ENCODE data around the gene GORASP1. TPM values are rescaled to one million over a fixed set of nuclear protein-coding genes. Genes with fewer than 3 reads are reported as not detected.

GORASP1 gene
- total and polyA plus RNA-seq, 2 of the 13 experiments (the other 11 are each of a cell fraction or from before 2014, with no cell fraction given) = 36.4 to 39.8 TPM

GRCh38 chr3:39052583-39052982, 54.8 kb downstream of the GORASP1 start (continued):
- TF ChIP-seq ATF6 (CRISPR knock-in tag; conservative IDR thresholded peaks at IDR 0.05) (no peak), ZNF746 (CRISPR knock-in tag; IDR thresholded peaks at IDR 0.05) (no peak), IRX3 (CRISPR knock-in tag; IDR thresholded peaks at IDR 0.05; ENCODE audit: borderline replicate concordance, low read depth) (no peak), ZNF776 (CRISPR knock-in tag; IDR thresholded peaks at IDR 0.05) (no peak)

DNA sequence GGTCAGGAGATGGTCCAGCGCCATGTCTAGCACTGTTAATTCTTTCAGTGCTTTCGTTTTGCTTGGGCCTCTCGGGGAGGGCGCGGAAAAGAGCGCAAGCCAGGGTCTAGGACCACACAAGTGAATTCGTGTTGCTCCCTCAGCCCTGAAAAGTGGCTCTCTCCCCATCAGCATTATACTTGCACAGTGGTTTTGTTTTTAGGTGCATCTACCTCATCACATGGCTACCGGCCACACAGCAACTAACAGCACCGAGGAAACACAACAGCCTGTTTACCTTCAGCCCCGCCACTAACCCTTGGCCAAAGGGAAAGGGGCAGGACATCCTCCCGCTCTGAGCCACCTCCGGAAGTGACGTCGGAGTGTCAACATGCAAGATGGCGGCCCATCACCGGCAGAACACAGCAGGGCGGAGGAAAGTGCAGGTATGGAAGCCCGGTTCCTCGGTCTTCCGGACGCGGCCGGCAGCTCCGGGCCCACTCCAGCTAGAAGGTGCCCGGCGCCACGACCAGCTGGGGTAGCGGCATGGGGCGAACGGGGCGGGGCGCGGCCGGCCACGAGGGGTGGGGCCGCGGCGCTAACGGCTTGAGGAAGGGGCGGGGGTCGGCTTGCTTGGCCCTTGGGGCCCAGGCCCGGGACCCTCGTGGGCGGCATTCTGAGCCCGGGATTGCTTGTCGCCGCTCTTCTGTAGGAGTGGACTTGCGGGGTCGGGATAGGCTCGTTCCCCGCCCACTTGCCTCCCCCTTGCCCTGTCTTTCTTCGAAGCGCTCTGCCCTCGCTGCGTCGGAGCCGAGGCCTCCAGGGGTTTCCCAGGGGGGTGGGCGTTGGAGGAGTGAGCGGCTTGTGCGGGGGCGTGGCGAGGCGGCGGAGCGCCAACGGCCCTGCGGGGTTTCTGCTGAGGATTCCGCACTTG, 55.5 kb downstream of the GORASP1 start, which contains the start of the genes SCN11A and WDR48:
Gene SCN11A (minus strand): TSS at position 296 of the 913 bp plus-strand sequence. CDS start 101,582 bp downstream, outside the sequence.
Gene WDR48 (plus strand): TSS at position 368 of the 913 bp plus-strand sequence. CDS start 10 bp downstream, at position 378.
- FAIRE-seq = peak; percentile 77
- CTCF ChIA-PET (ENCODE audit: low intra/inter-chr PET ratio, low total read pairs) = no interaction called here
- Histone ChIP-seq H3K79me2 (ENCODE audit: insufficient read depth, low read length) (peaks cover 45% of the 10 kb centered on the region), H3K4me1 (ENCODE audit: insufficient read depth, low read length) (peaks cover 26% of the 10 kb centered on the region), H3K4me2 (ENCODE audit: low read depth, low read length) (peak within 1 kb of the TSS; percentile 82), H2AFZ (ENCODE audit: low read length) (peak within 1 kb of the TSS; percentile 78), H3K4me3 (replicated peaks in 1 of 3; ENCODE audit: insufficient read depth in 1 of 3, low read depth in 2 of 3, low read length in 3 of 3) (peak within 1 kb of the TSS; percentile 74 to 95 (median 86)), H3K9ac (ENCODE audit: insufficient read depth, low read depth, low read length) (peak within 1 kb of the TSS; percentile 86), H3K27me3 (ENCODE audit: control insufficient read depth in 1 of 2, insufficient read depth in 2 of 2, low read length in 2 of 2) (no peaks in the 10 kb centered on the region; a peak in 2 of 5 replicates), H4K20me1 (ENCODE audit: insufficient read depth, low read length) (no peaks in the 10 kb centered on the region), H3K36me3 (replicated peaks in 1 of 2; ENCODE audit: control insufficient read depth in 1 of 2, insufficient read depth in 2 of 2, low read length in 2 of 2) (no peaks in the 10 kb centered on the region), H3K9me3 (ENCODE audit: low read length) (no peaks in the 10 kb centered on the region), H3K27ac (ENCODE audit: extremely low read length, insufficient read depth, low read length) (peak within 1 kb of the TSS; percentile 84)
- WGBS (ENCODE audit: low lambda C conversion rate) = 2% methylated on average over 16 of the region's 68 CpGs
- peak; percentile 98 for ATAC-seq
- BruUV-seq (replicated peaks) = no TSS peak
- in situ Hi-C loops (cut with HindIII; ENCODE audit: extremely low pct_ligation_motif_present, low pct_unique_long_range_greater_than_20kb) (no loop called here), intact Hi-C loops (cut with micrococcal nuclease; ENCODE audit: unreplicated experiment) (no loop called here)
- DNase-seq (ENCODE audit: low spot score) = peak; percentile 92
- POLR2A ChIA-PET = no interaction called here
- TF ChIP-seq PAF1 (CRISPR knock-in tag; IDR thresholded peaks at IDR 0.05) (no peak), SALL2 (CRISPR knock-in tag; IDR thresholded peaks at IDR 0.05) (peak; percentile 92), SIX4 (CRISPR knock-in tag; IDR thresholded peaks at IDR 0.05) (no peak), SKIL (CRISPR knock-in tag; IDR thresholded peaks at IDR 0.05; ENCODE audit: borderline replicate concordance) (peak; percentile 69; the same call in 1 of the 2 replicates), ELF1 (CRISPR knock-in tag; IDR thresholded peaks at IDR 0.05) (peak; percentile 74), ZNF570 (CRISPR knock-in tag; IDR thresholded peaks at IDR 0.05; ENCODE audit: borderline replicate concordance) (no peak), MIXL1 (CRISPR knock-in tag; IDR thresholded peaks at IDR 0.05) (no peak; the same call in 1 of the 2 replicates), IKZF4 (CRISPR knock-in tag; IDR thresholded peaks at IDR 0.05; ENCODE audit: borderline replicate concordance, low read depth, not compliant biosample characterization) (peak; percentile 67), AKAP8 (CRISPR knock-in tag; IDR thresholded peaks at IDR 0.05) (peak; percentile 61; the same call in 1 of the 2 replicates), SNAI1 (CRISPR knock-in tag; IDR thresholded peaks at IDR 0.05; ENCODE audit: borderline replicate concordance) (no peak), CC2D1A (CRISPR knock-in tag; IDR thresholded peaks at IDR 0.05) (no peak)
- TF ChIP-seq, protein P1, sequence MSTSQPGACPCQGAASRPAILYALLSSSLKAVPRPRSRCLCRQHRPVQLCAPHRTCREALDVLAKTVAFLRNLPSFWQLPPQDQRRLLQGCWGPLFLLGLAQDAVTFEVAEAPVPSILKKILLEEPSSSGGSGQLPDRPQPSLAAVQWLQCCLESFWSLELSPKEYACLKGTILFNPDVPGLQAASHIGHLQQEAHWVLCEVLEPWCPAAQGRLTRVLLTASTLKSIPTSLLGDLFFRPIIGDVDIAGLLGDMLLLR (CRISPR knock-in tag; IDR thresholded peaks at IDR 0.05) = no peak
